ENCODE data around the gene NOL7. TPM values are rescaled to one million over a fixed set of nuclear protein-coding genes. Genes with fewer than 3 reads are reported as not detected.

NOL7 gene
- total and polyA plus RNA-seq, 7 donors, result 31.2 to 141 (median 45.1) TPM

DNA sequence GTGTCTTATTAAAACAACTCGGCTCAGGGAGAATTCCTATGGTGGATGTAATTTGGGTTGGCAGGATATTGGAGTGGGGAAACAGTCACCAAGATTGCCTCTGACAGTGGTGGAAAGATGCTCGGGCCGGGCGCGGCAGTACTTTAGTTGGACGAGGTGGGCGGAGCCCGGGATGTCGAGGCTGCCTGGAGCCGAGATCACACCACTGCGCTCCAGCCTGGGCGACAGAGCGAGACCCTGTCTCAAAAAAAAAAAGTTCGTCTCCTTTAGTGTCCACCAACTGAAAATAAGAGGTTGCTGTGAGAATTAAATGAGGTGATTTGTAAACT lies 621 bp downstream of the NOL7 start:
- intact Hi-C loops (cut with DNase I), result loop anchor here (2.0 to 5.0 kb wide), 2 partner anchors 41 to 97 kb away; partner anchors contain the start of genes RANBP9 (in 2 of the 2) and SIRT5 (in 1 of the 2)
- peaks cover 10 to 50% of the 10 kb centered on the region in 2 donors for H3K36me3 ChIP-seq (ENCODE audit: insufficient read depth in 1 of 2, low read depth in 1 of 2)

DNA sequence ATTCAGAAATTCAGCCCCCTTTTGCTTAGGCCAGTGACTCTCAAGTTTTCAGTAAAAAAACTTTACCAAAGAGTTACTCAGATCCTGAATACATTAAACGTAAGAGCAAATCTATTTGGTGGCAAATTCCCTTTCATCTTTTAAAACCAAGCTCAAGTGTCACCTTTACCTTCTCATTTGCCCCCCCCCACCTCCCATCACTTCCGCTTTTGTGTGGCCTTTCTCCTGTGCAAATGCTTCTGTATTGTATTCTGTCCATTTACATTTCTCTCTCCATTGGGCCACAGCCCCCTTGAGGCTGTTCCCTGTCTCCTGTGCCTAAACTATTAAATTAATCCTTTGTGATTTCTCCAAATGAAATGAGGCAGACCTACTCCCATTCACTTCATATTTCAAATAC lies 1.9 kb downstream of the NOL7 start:
- TF ChIP-seq, protein P1, sequence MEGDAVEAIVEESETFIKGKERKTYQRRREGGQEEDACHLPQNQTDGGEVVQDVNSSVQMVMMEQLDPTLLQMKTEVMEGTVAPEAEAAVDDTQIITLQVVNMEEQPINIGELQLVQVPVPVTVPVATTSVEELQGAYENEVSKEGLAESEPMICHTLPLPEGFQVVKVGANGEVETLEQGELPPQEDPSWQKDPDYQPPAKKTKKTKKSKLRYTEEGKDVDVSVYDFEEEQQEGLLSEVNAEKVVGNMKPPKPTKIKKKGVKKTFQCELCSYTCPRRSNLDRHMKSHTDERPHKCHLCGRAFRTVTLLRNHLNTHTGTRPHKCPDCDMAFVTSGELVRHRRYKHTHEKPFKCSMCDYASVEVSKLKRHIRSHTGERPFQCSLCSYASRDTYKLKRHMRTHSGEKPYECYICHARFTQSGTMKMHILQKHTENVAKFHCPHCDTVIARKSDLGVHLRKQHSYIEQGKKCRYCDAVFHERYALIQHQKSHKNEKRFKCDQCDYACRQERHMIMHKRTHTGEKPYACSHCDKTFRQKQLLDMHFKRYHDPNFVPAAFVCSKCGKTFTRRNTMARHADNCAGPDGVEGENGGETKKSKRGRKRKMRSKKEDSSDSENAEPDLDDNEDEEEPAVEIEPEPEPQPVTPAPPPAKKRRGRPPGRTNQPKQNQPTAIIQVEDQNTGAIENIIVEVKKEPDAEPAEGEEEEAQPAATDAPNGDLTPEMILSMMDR (IDR thresholded peaks at IDR 0.05), result no peak
- intact Hi-C loops (cut with DNase I), result loop anchor here (5.0 kb wide), 1 partner anchor 95 kb away; the partner anchor contains the start of gene RANBP9 (in 2 of the 2)

More for the DNA sequence above, 621 bp downstream of the NOL7 start:
- ATAC-seq (peak; percentile 33 to 59 (median 42)), DNase-seq (peak; percentile 59 to 80)
- H3K27ac ChIP-seq, result peak overlapping the region; percentile 95
- peaks cover 19% of the 10 kb centered on the region for H3K4me1 ChIP-seq
- peak overlapping the region; percentile 75 for H3K4me3 ChIP-seq
- 0% methylated on average over 14 of the region's 14 CpGs for WGBS, 3 donors
- H3K9me3 ChIP-seq, result no peaks in the 10 kb centered on the region
- TF ChIP-seq, protein P1 (IDR thresholded peaks at IDR 0.05), result no peak
- no peaks in the 10 kb centered on the region for H3K27me3 ChIP-seq (ENCODE audit: insufficient read depth in 3 of 3, low read length in 2 of 3)

DNA sequence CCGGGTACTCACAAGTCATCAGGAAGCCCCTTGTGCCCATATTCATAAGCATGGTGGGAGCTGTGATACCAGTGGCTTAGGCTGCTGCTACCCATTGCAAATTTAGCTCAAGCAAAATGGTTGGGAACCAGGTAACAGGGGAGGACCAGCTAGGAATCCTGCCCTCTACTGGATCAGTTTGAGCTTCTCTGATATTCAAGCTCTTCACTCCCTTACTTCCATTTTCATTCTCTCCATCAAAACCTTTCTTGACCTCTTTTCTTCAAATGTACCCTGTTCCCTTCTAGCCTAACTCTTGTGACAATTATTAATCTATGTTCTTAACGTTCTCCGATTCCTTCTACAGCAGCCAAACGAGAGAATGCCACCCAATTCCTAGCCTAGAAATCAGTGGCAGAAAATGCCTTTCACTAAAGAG lies 9.7 kb downstream of the NOL7 start:
- no peak for DNase-seq

More for the DNA sequence above, 1.9 kb downstream of the NOL7 start:
- no peak overlapping the region for H3K4me3 ChIP-seq
- no peaks in the 10 kb centered on the region for H3K27me3 ChIP-seq (ENCODE audit: insufficient read depth in 3 of 3, low read length in 2 of 3)
- DNase-seq (no peak), ATAC-seq (no peak)
- H3K27ac ChIP-seq, result no peak overlapping the region
- no peaks in the 10 kb centered on the region for H3K9me3 ChIP-seq
- H3K36me3 ChIP-seq (ENCODE audit: insufficient read depth in 1 of 2, low read depth in 1 of 2), result peaks cover 13 to 63% of the 10 kb centered on the region in 2 donors
- peaks cover 14% of the 10 kb centered on the region for H3K4me1 ChIP-seq
- WGBS, 3 donors, result 82 to 88% (median 87%) methylated on average over 2 of the region's 2 CpGs

DNA sequence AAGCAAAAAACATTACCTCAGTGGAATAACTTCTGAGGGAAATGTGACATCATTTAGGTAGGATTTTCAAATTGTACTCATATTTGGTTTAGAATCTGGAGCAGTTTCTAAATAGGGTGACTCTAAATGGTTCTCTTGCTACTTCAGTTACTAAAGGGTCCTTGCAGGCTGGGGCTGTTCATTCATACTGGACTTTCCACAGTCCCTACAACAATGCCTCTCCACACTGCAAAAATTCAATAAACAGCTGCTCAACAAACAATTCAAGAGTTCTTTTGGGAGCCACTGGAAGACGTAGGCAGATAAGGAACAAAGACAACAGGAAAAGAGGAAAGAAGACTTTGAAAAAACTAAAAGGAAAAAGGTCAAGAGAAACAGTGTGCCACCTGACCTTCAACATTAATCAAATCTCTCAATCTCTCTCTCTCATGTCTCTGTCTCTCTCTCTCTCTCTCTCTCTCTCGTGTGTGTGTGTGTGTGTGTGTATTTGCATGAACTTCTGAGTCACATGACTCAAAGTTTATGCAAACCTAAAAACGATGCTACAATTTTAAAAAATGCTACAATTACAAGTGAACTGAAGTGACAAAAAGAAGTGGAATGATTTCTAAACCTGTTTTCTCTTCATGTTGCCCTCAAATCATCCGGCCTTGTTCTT lies 14.5 kb downstream of the NOL7 start:
- TF ChIP-seq, protein P1 (IDR thresholded peaks at IDR 0.05), result no peak
- Histone ChIP-seq H3K4me3 (no peak overlapping the region), H3K9me3 (no peaks in the 10 kb centered on the region), H3K27me3 (ENCODE audit: insufficient read depth in 3 of 3, low read length in 2 of 3) (no peaks in the 10 kb centered on the region), H3K36me3 (ENCODE audit: insufficient read depth in 1 of 2, low read depth in 1 of 2) (peaks cover 8 to 88% of the 10 kb centered on the region in 2 donors), H3K27ac (no peak overlapping the region), H3K4me1 (no peaks in the 10 kb centered on the region)
- 68 to 70% (median 68%) methylated on average over 4 of the region's 4 CpGs for WGBS, 3 donors
- intact Hi-C loops (cut with DNase I), result no loop called here
- DNase-seq (no peak), ATAC-seq (no peak)

More for the DNA sequence above, 9.7 kb downstream of the NOL7 start:
- intact Hi-C loops (cut with DNase I), result no loop called here
- Histone ChIP-seq H3K36me3 (ENCODE audit: insufficient read depth in 1 of 2, low read depth in 1 of 2) (peaks cover 7 to 100% of the 10 kb centered on the region in 2 donors), H3K4me1 (no peaks in the 10 kb centered on the region), H3K9me3 (no peaks in the 10 kb centered on the region), H3K27me3 (ENCODE audit: insufficient read depth in 3 of 3, low read length in 2 of 3) (no peaks in the 10 kb centered on the region), H3K4me3 (no peak overlapping the region), H3K27ac (no peak overlapping the region)
- peak in 2 of 4 donors; percentile 44 to 57 for ATAC-seq
- WGBS, 3 donors, result 67 to 75% (median 70%) methylated on average over 4 of the region's 4 CpGs
- TF ChIP-seq, protein P1 (IDR thresholded peaks at IDR 0.05), result peak; percentile 38
